Dermis microvascular lymphatic vessel endothelial cell (primary cell): ENCODE results near the gene PRKCA. TPM values are rescaled to one million over a fixed set of nuclear protein-coding genes. Genes with fewer than 3 reads are reported as not detected.
A peak's percentile ranks its signal among the peaks of the same experiment; 100 is the strongest.
"Not testable (repeated sequence)": the region's sequence is repeated elsewhere in the genome, so short reads cannot be mapped to it uniquely, and the experiment has no call there.

Experiments used
- DNase-seq, 2 donors: peaks; one replicate each; pipeline versions ENCODE4 v3.0.0 to v3.0.0-alpha.2; 2010; ENCODE audit warnings: low read depth in 2 of 2
- total RNA-seq: library from RNA; depleted of rRNA; stranded (reverse); fragments of >200 nt; gene quantifications from 2 replicates; pipeline ENCODE4 v1.2.1, GENCODE V29; 2014

PRKCA gene
- total RNA-seq, 1 donor from 2014 or later = 3.6 TPM

GRCh38 chr17:66706851-66707450, 404.5 kb downstream of the PRKCA start:
- DNase-seq = no peak

GRCh38 chr17:66711401-66711800, 409.0 kb downstream of the PRKCA start:
- no peak for DNase-seq

- no peak for DNase-seq
Observed at GRCh38 chr17:66711881-66712321, 409.5 kb downstream of the PRKCA start.

- no peak for DNase-seq
Observed at GRCh38 chr17:66712453-66712852, 410.0 kb downstream of the PRKCA start.

- not testable (repeated sequence) for DNase-seq
Observed at GRCh38 chr17:66713021-66713532, 410.7 kb downstream of the PRKCA start.

GRCh38 chr17:66713533-66714042, 411.2 kb downstream of the PRKCA start:
- no peak for DNase-seq

GRCh38 chr17:66714046-66715023, 411.9 kb downstream of the PRKCA start:
- DNase-seq = no peak

GRCh38 chr17:66715076-66715675, 412.8 kb downstream of the PRKCA start:
- DNase-seq = no peak

GRCh38 chr17:66715745-66716156, 413.3 kb downstream of the PRKCA start:
- DNase-seq = peak; percentile 67 to 76

GRCh38 chr17:66716236-66717026, 414.0 kb downstream of the PRKCA start:
- DNase-seq = peak in 1 of 2 donors; percentile 66

GRCh38 chr17:66717641-66718058, 415.2 kb downstream of the PRKCA start:
- no peak for DNase-seq

- no peak for DNase-seq
Observed at GRCh38 chr17:66720027-66720426, 417.6 kb downstream of the PRKCA start.

GRCh38 chr17:66720567-66720966, 418.2 kb downstream of the PRKCA start:
- DNase-seq = no peak

- DNase-seq = no peak
Observed at GRCh38 chr17:66722341-66722740, 419.9 kb downstream of the PRKCA start.

GRCh38 chr17:66724581-66725341, 422.3 kb downstream of the PRKCA start:
- peak; percentile 50 to 71 for DNase-seq

GRCh38 chr17:66725438-66725837, 423.0 kb downstream of the PRKCA start:
- DNase-seq = not testable (repeated sequence)

GRCh38 chr17:66725956-66726355, 423.5 kb downstream of the PRKCA start:
- no peak for DNase-seq

GRCh38 chr17:66726371-66726770, 424.0 kb downstream of the PRKCA start:
- no peak for DNase-seq

- no peak for DNase-seq
Observed at GRCh38 chr17:66726846-66727245, 424.4 kb downstream of the PRKCA start.
